Tibial nerve (tissue), 4 donors: ENCODE measurements around the gene INF2.

Experiments
- CTCF ChIP-seq, 5 experiments: fragments of 200-600 bp in 3 of 5; fragments of 450-650 bp in 2 of 5; sonication (generic) in 3 of 5; IDR thresholded peaks; one replicate each; pipeline ENCODE4 v1.5.1; 2016 to 2019; ENCODE audit warnings: antibody characterized with exemption in 5 of 5, mild to moderate bottlenecking in 3 of 5, moderate library complexity in 2 of 5
- EP300 ChIP-seq, 2 donors: sonication (generic); formaldehyde crosslinking; IDR thresholded peaks; one replicate each; pipeline ENCODE4 v1.6.1; 2017; ENCODE audit warnings: antibody characterized with exemption in 2 of 2, mild to moderate bottlenecking in 1 of 2
- POLR2A ChIP-seq, 2 donors: fragments of 450-650 bp; IDR thresholded peaks; one replicate each; pipeline ENCODE4 v1.6.1; 2017; ENCODE audit warnings: antibody characterized with exemption in 2 of 2, mild to moderate bottlenecking in 2 of 2, moderate library complexity in 2 of 2

DNA sequence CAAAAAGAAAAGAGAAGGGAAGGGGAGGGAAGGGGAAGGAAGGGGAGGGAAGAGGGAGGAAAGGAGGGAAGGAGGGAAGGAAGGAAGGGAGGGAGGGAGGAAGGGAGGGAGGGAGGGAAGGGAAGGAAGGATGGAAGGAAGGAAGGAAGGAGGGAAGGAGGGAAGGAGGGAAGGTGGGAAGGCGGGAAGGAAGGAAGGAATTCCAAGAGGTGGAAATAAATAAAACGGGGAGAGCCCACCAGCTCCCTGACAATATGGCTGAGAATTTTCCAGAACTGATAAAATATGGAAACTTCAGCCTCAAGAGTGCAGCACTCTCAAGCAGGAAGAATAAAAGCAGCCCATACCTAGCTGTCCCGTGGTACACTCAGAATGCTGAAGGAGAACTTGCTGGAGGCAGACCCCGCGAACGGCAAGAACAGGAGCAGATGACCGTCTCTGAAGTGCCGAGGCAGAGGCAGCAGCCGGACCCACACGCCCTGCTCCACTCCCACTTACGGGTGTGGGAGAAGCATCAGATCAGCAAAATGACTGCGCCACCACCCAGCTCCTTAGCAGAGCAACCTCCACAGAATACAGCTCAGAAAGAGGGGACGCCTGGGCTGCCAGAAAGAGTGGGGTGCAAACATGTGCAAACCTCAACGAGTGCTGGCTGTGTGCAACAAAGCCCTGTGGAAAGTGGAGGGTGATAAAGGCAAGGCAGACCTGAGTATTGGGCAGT, 34.1 kb upstream of the INF2 start:
- TF ChIP-seq CTCF (IDR thresholded peaks at IDR 0.05) = no peak
- no peak for TF ChIP-seq POLR2A (IDR thresholded peaks at IDR 0.05)
- no peak for TF ChIP-seq EP300 (IDR thresholded peaks at IDR 0.05)
